ENCODE measurements around the gene RAB3IL1. TPM values are rescaled to one million over a fixed set of nuclear protein-coding genes. Genes with fewer than 3 reads are reported as not detected.

Gene RAB3IL1
- total RNA-seq, 2 donors from 2014 or later: not detected

GRCh38 chr11:61895046-61895717 is 22.2 kb downstream of the RAB3IL1 start:
- no peaks in the 10 kb centered on the region for H3K27me3 Mint-ChIP-seq
- peaks cover 4% of the 10 kb centered on the region for H3K4me1 Mint-ChIP-seq
- ATAC-seq (replicated peaks): no peak
- H3K27ac Mint-ChIP-seq: no peak overlapping the region
- H3K4me3 Mint-ChIP-seq: no peak overlapping the region
- H3K9me3 Mint-ChIP-seq: no peaks in the 10 kb centered on the region
- no peaks in the 10 kb centered on the region for H3K36me3 Mint-ChIP-seq (ENCODE audit: low read depth)

- no peak overlapping the region for H3K4me3 Mint-ChIP-seq
- no peak overlapping the region for H3K27ac Mint-ChIP-seq
- H3K9me3 Mint-ChIP-seq: no peaks in the 10 kb centered on the region
- H3K27me3 Mint-ChIP-seq: no peaks in the 10 kb centered on the region
- no peak for ATAC-seq (replicated peaks)
- no peaks in the 10 kb centered on the region for H3K36me3 Mint-ChIP-seq (ENCODE audit: low read depth)
- no peaks in the 10 kb centered on the region for H3K4me1 Mint-ChIP-seq
These were observed 23.4 kb downstream of the RAB3IL1 start for GRCh38 chr11:61893981-61894380.

DNA sequence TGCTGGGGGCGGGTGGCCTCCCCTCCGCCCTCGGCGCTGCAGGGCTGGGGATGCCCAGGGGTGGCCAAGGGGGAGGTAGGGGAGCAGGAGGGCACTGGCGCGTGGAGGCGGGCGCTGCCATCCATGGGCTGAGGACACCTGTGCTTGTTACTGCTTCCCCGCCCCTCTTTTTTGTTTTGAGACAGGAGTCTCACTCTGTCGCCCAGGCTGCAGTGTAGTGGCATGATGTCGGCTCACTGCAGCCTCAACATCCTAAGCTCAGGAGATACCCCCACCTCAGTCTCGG is 25.3 kb downstream of the RAB3IL1 start:
- peak overlapping the region; percentile 57 for H3K4me3 Mint-ChIP-seq
- H3K27ac Mint-ChIP-seq: no peak overlapping the region
- H3K36me3 Mint-ChIP-seq (ENCODE audit: low read depth): no peaks in the 10 kb centered on the region
- H3K9me3 Mint-ChIP-seq: no peaks in the 10 kb centered on the region
- no peaks in the 10 kb centered on the region for H3K27me3 Mint-ChIP-seq
- H3K4me1 Mint-ChIP-seq: no peaks in the 10 kb centered on the region
- ATAC-seq (replicated peaks): peak; percentile 18

DNA sequence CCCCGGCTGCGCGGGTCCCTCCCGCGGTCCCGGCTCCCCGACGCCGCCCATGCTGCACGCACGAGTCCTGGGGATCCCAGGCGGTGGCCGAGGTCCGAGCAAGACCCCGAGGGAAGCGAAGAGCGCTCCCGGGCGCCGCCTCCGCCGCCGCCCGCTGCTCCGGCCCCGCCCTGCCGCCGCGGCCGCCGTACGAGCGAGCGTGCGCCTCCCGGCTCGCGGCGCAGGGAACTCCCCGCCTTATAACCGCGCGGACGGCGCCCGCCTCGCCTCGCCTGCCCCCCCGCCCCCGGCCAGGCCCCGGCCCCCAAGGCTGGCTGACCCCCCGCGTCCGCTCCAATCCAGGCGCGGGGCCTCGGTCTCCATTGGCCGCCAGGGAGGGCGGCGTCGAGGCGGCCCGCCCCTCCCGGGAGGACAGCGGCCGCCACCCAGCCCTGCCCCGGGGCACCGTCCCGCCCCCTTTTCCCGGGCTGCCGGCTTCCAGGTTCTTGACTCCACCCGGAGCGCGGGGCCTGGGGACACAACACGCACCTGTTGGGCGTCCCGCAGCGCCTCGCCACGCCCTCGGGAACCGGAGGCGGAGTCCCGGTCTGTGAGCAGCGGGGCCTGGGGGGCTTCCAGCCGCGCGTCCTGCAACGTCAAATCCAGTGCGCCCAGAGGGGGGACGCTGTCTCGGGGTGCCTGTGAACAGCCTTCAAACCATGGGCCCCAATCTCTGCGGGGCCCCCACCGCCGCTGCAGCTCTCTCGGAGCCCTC is 25.9 kb downstream of the RAB3IL1 start, which contains the start of gene FADS3:
Gene FADS3 (minus strand): TSS at position 215 of the 754 bp plus-strand sequence. CDS start 164 bp downstream, at position 51.
- Mint-ChIP-seq H3K4me3 (peak within 1 kb of the TSS; percentile 78), H3K27ac (peak within 1 kb of the TSS; percentile 61)
- peak; percentile 81 for ATAC-seq (replicated peaks)

DNA sequence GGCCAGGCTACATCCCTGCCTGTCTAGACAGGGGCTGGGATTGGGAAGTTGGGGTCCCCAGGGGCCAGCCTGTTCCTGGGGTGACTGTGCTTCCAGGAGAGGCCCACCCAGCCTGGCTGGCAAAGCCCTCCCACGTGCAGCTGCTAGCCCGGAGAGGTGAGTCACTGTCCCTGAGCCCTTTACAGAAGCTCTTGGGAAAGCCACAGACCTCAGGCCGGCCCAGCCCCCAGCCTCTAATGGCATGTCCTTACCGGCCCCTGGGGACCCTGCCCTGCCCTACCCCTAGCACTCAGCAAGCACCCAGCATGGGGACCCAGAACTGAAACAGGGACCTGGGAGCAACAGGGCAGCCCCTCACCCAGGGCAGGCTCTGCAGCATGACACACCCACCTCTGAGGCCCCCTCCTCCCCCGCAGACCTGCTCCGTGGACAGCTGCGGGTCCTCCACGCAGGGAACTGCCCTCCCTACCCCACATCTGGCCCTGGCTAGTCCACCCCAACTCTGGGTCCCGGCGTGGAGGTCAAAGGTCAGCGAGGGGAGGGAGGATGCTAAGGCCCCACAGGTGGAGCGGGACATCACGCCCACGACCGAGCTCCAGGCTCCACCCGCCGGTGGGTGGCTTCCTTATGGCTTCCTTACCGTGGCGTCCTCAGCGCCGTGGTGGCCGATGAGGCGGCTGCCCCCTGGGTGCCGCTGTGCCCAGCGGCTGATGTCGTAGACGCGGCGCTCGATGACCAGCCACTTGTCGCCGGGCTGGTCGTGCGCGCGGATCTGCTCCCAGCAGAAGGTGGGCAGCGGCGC is 26.6 kb downstream of the RAB3IL1 start:
- ATAC-seq (replicated peaks): peak; percentile 57
- H3K9me3 Mint-ChIP-seq: no peaks in the 10 kb centered on the region
- H3K27me3 Mint-ChIP-seq: no peaks in the 10 kb centered on the region
- H3K4me3 Mint-ChIP-seq: peak overlapping the region; percentile 78
- H3K27ac Mint-ChIP-seq: peak overlapping the region; percentile 61
- H3K4me1 Mint-ChIP-seq: no peaks in the 10 kb centered on the region
- no peaks in the 10 kb centered on the region for H3K36me3 Mint-ChIP-seq (ENCODE audit: low read depth)

More for the DNA sequence above, 25.9 kb downstream of the RAB3IL1 start, which contains the start of gene FADS3:
- Mint-ChIP-seq H3K9me3 (no peaks in the 10 kb centered on the region), H3K4me1 (no peaks in the 10 kb centered on the region), H3K27me3 (no peaks in the 10 kb centered on the region), H3K36me3 (ENCODE audit: low read depth) (no peaks in the 10 kb centered on the region)

- Mint-ChIP-seq H3K9me3 (no peaks in the 10 kb centered on the region), H3K27ac (no peak overlapping the region), H3K4me3 (peak overlapping the region; percentile 78), H3K36me3 (ENCODE audit: low read depth) (no peaks in the 10 kb centered on the region), H3K27me3 (no peaks in the 10 kb centered on the region), H3K4me1 (no peaks in the 10 kb centered on the region)
- ATAC-seq (replicated peaks): no peak
These were observed 27.5 kb downstream of the RAB3IL1 start for GRCh38 chr11:61889831-61890230.

GRCh38 chr11:61888590-61888989 is 28.8 kb downstream of the RAB3IL1 start:
- Mint-ChIP-seq H3K4me3 (no peak overlapping the region), H3K27me3 (no peaks in the 10 kb centered on the region), H3K36me3 (ENCODE audit: low read depth) (no peaks in the 10 kb centered on the region), H3K27ac (no peak overlapping the region), H3K4me1 (no peaks in the 10 kb centered on the region), H3K9me3 (no peaks in the 10 kb centered on the region)
- ATAC-seq (replicated peaks): no peak

GRCh38 chr11:61887839-61888494 is 29.4 kb downstream of the RAB3IL1 start:
- ATAC-seq (replicated peaks): no peak
- H3K27me3 Mint-ChIP-seq: no peaks in the 10 kb centered on the region
- H3K4me3 Mint-ChIP-seq: no peak overlapping the region
- no peak overlapping the region for H3K27ac Mint-ChIP-seq
- H3K4me1 Mint-ChIP-seq: no peaks in the 10 kb centered on the region
- H3K36me3 Mint-ChIP-seq (ENCODE audit: low read depth): no peaks in the 10 kb centered on the region
- no peaks in the 10 kb centered on the region for H3K9me3 Mint-ChIP-seq

DNA sequence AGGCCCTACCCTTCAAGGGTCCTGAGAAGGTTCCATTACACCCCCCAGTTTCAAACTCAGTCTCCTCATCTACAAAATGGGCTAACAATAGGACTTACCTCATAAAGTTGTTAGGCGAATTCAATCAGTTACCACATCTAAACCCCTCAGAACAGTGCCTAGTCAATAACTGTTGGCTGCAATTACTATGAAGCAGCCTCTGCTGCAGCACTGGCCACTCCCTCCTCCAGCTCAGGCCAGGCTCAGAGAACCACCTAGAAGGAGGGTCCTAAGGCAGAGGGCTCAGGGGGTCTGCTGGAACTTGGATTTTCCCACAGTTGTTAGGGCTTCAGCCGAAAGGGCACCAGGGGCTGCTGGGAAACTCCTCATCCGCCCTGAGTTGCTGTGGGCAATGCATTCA is 30.7 kb downstream of the RAB3IL1 start:
- Mint-ChIP-seq H3K4me1 (no peaks in the 10 kb centered on the region), H3K27ac (no peak overlapping the region), H3K27me3 (no peaks in the 10 kb centered on the region), H3K9me3 (no peaks in the 10 kb centered on the region), H3K4me3 (no peak overlapping the region), H3K36me3 (ENCODE audit: low read depth) (no peaks in the 10 kb centered on the region)
- no peak for ATAC-seq (replicated peaks)

GRCh38 chr11:61885784-61886580 is 31.4 kb downstream of the RAB3IL1 start:
- H3K36me3 Mint-ChIP-seq (ENCODE audit: low read depth): no peaks in the 10 kb centered on the region
- H3K4me1 Mint-ChIP-seq: no peaks in the 10 kb centered on the region
- ATAC-seq (replicated peaks): no peak
- no peaks in the 10 kb centered on the region for H3K27me3 Mint-ChIP-seq
- H3K4me3 Mint-ChIP-seq: no peak overlapping the region
- no peak overlapping the region for H3K27ac Mint-ChIP-seq
- H3K9me3 Mint-ChIP-seq: no peaks in the 10 kb centered on the region

DNA sequence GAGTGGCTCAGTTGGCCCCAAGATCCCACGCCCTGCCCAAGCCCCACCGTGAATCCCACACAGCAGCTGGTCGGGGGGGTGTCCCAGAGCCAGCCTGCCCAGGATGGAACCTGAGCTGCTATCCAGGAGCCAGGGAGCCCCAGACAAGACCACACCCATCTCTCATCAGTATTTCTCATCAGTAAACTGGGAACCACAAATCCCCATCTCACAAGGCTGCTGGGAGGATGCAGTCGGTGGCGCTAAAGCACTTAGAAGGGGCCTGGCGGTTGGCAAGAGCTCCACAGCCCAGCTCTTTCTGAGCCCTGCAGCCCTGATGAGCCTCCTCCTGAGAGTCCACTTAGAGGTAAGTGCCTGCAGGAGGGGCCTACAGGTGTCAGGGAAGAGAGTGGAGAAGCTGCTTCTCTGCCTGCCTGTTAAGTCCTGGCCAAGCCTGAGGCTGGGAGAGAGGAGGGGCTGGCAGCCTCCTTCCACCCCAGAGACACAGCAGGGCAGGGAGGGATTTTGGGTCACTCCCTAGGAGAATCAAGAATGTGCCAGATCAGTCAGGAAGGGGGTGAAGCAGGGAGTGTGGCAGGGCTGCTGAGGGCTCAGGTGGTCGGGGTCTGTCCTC is 32.1 kb downstream of the RAB3IL1 start:
- Mint-ChIP-seq H3K4me3 (no peak overlapping the region), H3K9me3 (no peaks in the 10 kb centered on the region)

GRCh38 chr11:61883947-61884346 is 33.4 kb downstream of the RAB3IL1 start:
- Mint-ChIP-seq H3K27ac (no peak overlapping the region), H3K4me1 (no peaks in the 10 kb centered on the region), H3K9me3 (no peaks in the 10 kb centered on the region), H3K27me3 (no peaks in the 10 kb centered on the region), H3K36me3 (ENCODE audit: low read depth) (no peaks in the 10 kb centered on the region), H3K4me3 (no peak overlapping the region)
- no peak for ATAC-seq (replicated peaks)

More for the DNA sequence above, 32.1 kb downstream of the RAB3IL1 start:
- Mint-ChIP-seq H3K36me3 (ENCODE audit: low read depth) (no peaks in the 10 kb centered on the region), H3K27me3 (no peaks in the 10 kb centered on the region), H3K27ac (no peak overlapping the region), H3K4me1 (no peaks in the 10 kb centered on the region)
- ATAC-seq (replicated peaks): no peak

- no peaks in the 10 kb centered on the region for H3K4me1 Mint-ChIP-seq
- H3K27me3 Mint-ChIP-seq: no peaks in the 10 kb centered on the region
- no peak overlapping the region for H3K4me3 Mint-ChIP-seq
- ATAC-seq (replicated peaks): no peak
- H3K27ac Mint-ChIP-seq: no peak overlapping the region
- no peaks in the 10 kb centered on the region for H3K9me3 Mint-ChIP-seq
- H3K36me3 Mint-ChIP-seq (ENCODE audit: low read depth): no peaks in the 10 kb centered on the region
These were observed 34.0 kb downstream of the RAB3IL1 start for GRCh38 chr11:61883327-61883726.
